Skeletal muscle satellite cell (primary cell): ENCODE data around the gene UBALD1. TPM values are rescaled to one million over a fixed set of nuclear protein-coding genes. Genes with fewer than 3 reads are reported as not detected.

Experiments used
- H3K27me3 ChIP-seq: 2 replicates; pipeline ENCODE4 v1.7.0; 2013; ENCODE audit warnings: low read length; ENCODE audit not compliant: control insufficient read depth, insufficient read depth
- H3K36me3 ChIP-seq: 2 replicates; pipeline ENCODE4 v1.7.0; 2013; ENCODE audit warnings: mild to moderate bottlenecking, control low read depth, low read length; ENCODE audit not compliant: insufficient read depth
- H3K4me1 ChIP-seq: 2 replicates; pipeline ENCODE4 v1.7.0; 2013; ENCODE audit warnings: low read length; ENCODE audit not compliant: control insufficient read depth, insufficient read depth
- H3K4me2 ChIP-seq: 2 replicates; pipeline ENCODE4 v1.7.0; 2013; ENCODE audit warnings: mild to moderate bottlenecking, low read length
- H3K4me3 ChIP-seq: 2 replicates; pipeline ENCODE4 v1.7.0; 2013; ENCODE audit warnings: low read length
- H3K9ac ChIP-seq: 2 replicates; pipeline ENCODE4 v1.7.0; 2013; ENCODE audit warnings: mild to moderate bottlenecking, low read depth, low read length, moderate library complexity
- H3K9me3 ChIP-seq: replicated peaks from 2 replicates; pipeline ENCODE4 v1.7.0; 2013; ENCODE audit warnings: mild to moderate bottlenecking, control low read depth, low read length
- small RNA-seq: library from RNA; depleted of rRNA; stranded (forward); fragments of <200 nt; gene quantifications from one replicate; pipeline ENCODE3, GENCODE V24; 2012

The UBALD1 gene

GRCh38 chr16:4564661-4565267, 49.9 kb downstream of the UBALD1 start:
- no peak overlapping the region for H3K4me3 ChIP-seq
- H3K9ac ChIP-seq, result no peak overlapping the region
- H3K27me3 ChIP-seq, result peaks cover 40% of the 10 kb centered on the region
- H3K9me3 ChIP-seq, result no peaks in the 10 kb centered on the region
- no peaks in the 10 kb centered on the region for H3K4me1 ChIP-seq
- H3K36me3 ChIP-seq, result no peaks in the 10 kb centered on the region
- H3K4me2 ChIP-seq, result no peak overlapping the region

GRCh38 chr16:4561596-4561995, 53.1 kb downstream of the UBALD1 start:
- no peak overlapping the region for H3K9ac ChIP-seq
- no peaks in the 10 kb centered on the region for H3K36me3 ChIP-seq
- no peak overlapping the region for H3K4me2 ChIP-seq
- no peaks in the 10 kb centered on the region for H3K4me1 ChIP-seq
- no peaks in the 10 kb centered on the region for H3K9me3 ChIP-seq
- peaks cover 39% of the 10 kb centered on the region for H3K27me3 ChIP-seq
- no peak overlapping the region for H3K4me3 ChIP-seq

Small RNA genes within 50 kb of the gene (small RNA-seq; reads per million reads assigned to genes)
- gene RN7SL850P, result not detected
